ENCODE results near the gene PPP1R14C. TPM values are rescaled to one million over a fixed set of nuclear protein-coding genes. Genes with fewer than 3 reads are reported as not detected.

Gene PPP1R14C
- total RNA-seq, 1 experiment from 2014 or later: 2.5 TPM

DNA sequence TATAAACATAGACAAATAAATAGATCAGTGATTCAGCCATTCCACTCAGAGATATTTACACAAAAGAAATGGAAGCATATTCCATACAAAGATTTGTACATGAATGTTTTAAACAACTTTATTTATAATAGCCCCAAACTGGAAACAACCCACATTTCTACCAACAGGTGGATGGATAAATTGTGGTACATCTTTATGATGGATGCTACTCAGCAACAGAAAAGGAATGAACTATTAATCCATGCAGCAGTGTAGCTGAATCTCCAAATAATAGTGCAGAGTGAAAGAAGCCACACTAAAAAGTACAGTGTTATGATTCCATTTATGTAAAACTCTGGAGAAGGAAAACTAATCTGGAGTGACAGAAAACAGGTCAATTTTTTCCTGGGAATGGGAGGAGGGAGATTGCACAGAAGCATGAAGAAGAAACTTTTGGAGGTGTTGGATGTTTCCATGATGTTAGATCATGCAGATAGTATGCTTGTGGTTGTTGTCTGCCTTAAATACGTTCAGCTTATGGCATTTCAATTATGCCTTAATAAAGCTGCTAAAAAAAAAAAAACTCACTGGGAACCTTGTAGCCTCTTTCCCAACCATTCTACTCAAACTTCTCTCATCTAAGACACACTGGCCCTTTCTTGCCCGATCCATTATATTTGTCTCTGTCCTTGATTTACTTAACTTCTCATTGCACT lies 100.9 kb downstream of the PPP1R14C start:
- Mint-ChIP-seq H3K4me3 (ENCODE audit: unreplicated experiment) (no peak overlapping the region), H3K36me3 (ENCODE audit: insufficient read depth, unreplicated experiment) (no peaks in the 10 kb centered on the region), H3K27me3 (ENCODE audit: insufficient read depth, unreplicated experiment) (no peaks in the 10 kb centered on the region), H3K27ac (ENCODE audit: unreplicated experiment) (no peak overlapping the region), H3K4me1 (ENCODE audit: low read depth, unreplicated experiment) (no peaks in the 10 kb centered on the region), H3K9me3 (ENCODE audit: unreplicated experiment) (no peaks in the 10 kb centered on the region)
- Histone ChIP-seq H3K4me3 (ENCODE audit: low read depth, low read length) (no peak overlapping the region), H3K9me3 (peaks cover 3% of the 10 kb centered on the region; the same call in 1 of the 2 replicates), H3K4me1 (no peaks in the 10 kb centered on the region), H3K36me3 (ENCODE audit: control insufficient read depth, insufficient read depth, low read length) (no peaks in the 10 kb centered on the region), H3K27me3 (replicated peaks; ENCODE audit: control insufficient read depth, insufficient read depth, low read length) (no peaks in the 10 kb centered on the region)
- ChIA-PET CTCF (no interaction called here), POLR2A (no interaction called here)
- no peak for DNase-seq
- BruUV-seq (replicated peaks): no TSS peak
- intact Hi-C loops (cut with micrococcal nuclease; ENCODE audit: unreplicated experiment): no loop called here
- TF ChIP-seq, protein P1, sequence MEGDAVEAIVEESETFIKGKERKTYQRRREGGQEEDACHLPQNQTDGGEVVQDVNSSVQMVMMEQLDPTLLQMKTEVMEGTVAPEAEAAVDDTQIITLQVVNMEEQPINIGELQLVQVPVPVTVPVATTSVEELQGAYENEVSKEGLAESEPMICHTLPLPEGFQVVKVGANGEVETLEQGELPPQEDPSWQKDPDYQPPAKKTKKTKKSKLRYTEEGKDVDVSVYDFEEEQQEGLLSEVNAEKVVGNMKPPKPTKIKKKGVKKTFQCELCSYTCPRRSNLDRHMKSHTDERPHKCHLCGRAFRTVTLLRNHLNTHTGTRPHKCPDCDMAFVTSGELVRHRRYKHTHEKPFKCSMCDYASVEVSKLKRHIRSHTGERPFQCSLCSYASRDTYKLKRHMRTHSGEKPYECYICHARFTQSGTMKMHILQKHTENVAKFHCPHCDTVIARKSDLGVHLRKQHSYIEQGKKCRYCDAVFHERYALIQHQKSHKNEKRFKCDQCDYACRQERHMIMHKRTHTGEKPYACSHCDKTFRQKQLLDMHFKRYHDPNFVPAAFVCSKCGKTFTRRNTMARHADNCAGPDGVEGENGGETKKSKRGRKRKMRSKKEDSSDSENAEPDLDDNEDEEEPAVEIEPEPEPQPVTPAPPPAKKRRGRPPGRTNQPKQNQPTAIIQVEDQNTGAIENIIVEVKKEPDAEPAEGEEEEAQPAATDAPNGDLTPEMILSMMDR (IDR thresholded peaks at IDR 0.05; ENCODE audit: insufficient read depth in 1 of 2, low read depth in 1 of 2, low read length in 1 of 2, severe bottlenecking in 1 of 2, unreplicated experiment in 1 of 2): no peak

DNA sequence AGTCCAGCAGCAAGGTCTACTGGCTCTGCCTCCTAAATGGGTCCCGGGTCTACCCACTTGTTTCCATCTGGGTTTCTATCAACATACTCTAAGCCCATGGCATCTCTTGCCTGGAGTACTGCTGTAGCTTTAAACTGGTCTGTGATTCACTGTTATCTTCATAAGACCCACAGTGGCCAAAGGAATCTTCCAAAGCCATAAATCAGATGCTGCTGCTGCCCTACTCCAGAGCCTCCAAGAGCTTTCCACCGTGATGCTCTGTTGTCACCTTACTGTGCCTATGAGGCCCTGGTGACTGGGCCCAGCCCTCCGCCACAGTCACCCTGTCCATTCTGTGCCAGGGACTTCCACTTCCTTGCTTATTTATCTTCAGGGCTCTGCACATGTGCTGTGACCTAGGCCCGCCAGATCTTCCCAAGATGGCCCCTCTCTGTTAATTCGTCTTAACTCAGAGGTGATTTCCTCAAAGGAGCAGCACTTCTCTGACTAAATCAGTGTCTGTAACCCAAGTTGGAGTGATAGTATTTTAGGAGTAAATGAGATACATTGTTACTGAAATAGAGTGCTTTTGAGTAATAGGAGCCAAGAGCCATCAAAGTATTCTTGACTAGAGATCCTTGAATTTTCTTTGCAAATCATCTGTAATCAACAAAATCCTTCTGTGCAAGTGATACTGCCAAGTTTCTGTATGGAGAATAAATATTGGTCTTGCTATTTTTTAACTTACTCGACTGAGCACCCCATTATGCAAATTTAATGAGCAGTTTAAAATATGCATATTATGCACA lies 102.5 kb downstream of the PPP1R14C start:
- Mint-ChIP-seq H3K4me3 (ENCODE audit: unreplicated experiment) (no peak overlapping the region), H3K36me3 (ENCODE audit: insufficient read depth, unreplicated experiment) (no peaks in the 10 kb centered on the region), H3K27ac (ENCODE audit: unreplicated experiment) (no peak overlapping the region), H3K27me3 (ENCODE audit: insufficient read depth, unreplicated experiment) (no peaks in the 10 kb centered on the region), H3K4me1 (ENCODE audit: low read depth, unreplicated experiment) (no peaks in the 10 kb centered on the region), H3K9me3 (ENCODE audit: unreplicated experiment) (no peaks in the 10 kb centered on the region)
- POLR2A ChIA-PET: no interaction called here
- Histone ChIP-seq H3K36me3 (ENCODE audit: control insufficient read depth, insufficient read depth, low read length) (no peaks in the 10 kb centered on the region), H3K4me1 (no peaks in the 10 kb centered on the region), H3K27me3 (replicated peaks; ENCODE audit: control insufficient read depth, insufficient read depth, low read length) (no peaks in the 10 kb centered on the region), H3K9me3 (peaks cover 3% of the 10 kb centered on the region; the same call in 1 of the 2 replicates), H3K4me3 (ENCODE audit: low read depth, low read length) (no peak overlapping the region)
- intact Hi-C loops (cut with micrococcal nuclease; ENCODE audit: unreplicated experiment): no loop called here
- CTCF ChIA-PET: no interaction called here
- no TSS peak for BruUV-seq (replicated peaks)
- TF ChIP-seq, protein P1 (IDR thresholded peaks at IDR 0.05; ENCODE audit: insufficient read depth in 1 of 2, low read depth in 1 of 2, low read length in 1 of 2, severe bottlenecking in 1 of 2, unreplicated experiment in 1 of 2): no peak
- no peak for DNase-seq

DNA sequence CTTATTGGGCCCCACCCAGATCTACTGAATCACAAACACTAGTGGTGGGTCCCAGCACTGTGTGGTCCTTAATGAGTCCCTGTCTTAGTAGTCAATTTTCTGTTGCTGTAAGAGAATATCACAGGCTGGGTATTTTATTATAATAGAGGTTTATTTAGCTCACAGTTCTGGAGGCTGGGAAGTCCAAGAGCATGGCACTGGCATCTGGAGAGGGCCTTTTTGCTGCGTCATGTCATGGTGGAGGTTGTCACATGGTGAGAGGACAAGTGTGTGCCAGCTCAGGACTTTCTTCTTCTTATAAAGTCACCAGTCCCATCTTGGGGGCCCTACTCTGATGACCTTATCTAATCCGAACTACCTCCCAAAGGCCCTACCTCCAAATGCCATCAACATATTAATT lies 105.0 kb downstream of the PPP1R14C start:
- Histone ChIP-seq H3K9me3 (peaks cover 3% of the 10 kb centered on the region; the same call in 1 of the 2 replicates), H3K36me3 (ENCODE audit: control insufficient read depth, insufficient read depth, low read length) (no peaks in the 10 kb centered on the region), H3K4me1 (no peaks in the 10 kb centered on the region), H3K4me3 (ENCODE audit: low read depth, low read length) (no peak overlapping the region), H3K27me3 (replicated peaks; ENCODE audit: control insufficient read depth, insufficient read depth, low read length) (no peaks in the 10 kb centered on the region)
- intact Hi-C loops (cut with micrococcal nuclease; ENCODE audit: unreplicated experiment): no loop called here
- BruUV-seq (replicated peaks): no TSS peak
- Mint-ChIP-seq H3K27ac (ENCODE audit: unreplicated experiment) (no peak overlapping the region), H3K4me1 (ENCODE audit: low read depth, unreplicated experiment) (no peaks in the 10 kb centered on the region), H3K27me3 (ENCODE audit: insufficient read depth, unreplicated experiment) (no peaks in the 10 kb centered on the region), H3K4me3 (ENCODE audit: unreplicated experiment) (no peak overlapping the region), H3K9me3 (ENCODE audit: unreplicated experiment) (no peaks in the 10 kb centered on the region), H3K36me3 (ENCODE audit: insufficient read depth, unreplicated experiment) (no peaks in the 10 kb centered on the region)
- ChIA-PET POLR2A (no interaction called here), CTCF (no interaction called here)
- TF ChIP-seq, protein P1 (IDR thresholded peaks at IDR 0.05; ENCODE audit: insufficient read depth in 1 of 2, low read depth in 1 of 2, low read length in 1 of 2, severe bottlenecking in 1 of 2, unreplicated experiment in 1 of 2): no peak
- no peak for DNase-seq

Data from Caco-2 (cell line).